ENCODE data around the gene CNGB1.
"Not testable (repeated sequence)": the region's sequence is repeated elsewhere in the genome, so short reads cannot be mapped to it uniquely, and the experiment has no call there.

The CNGB1 gene

GRCh38 chr16:57926041-57926440 lies 44.9 kb downstream of the CNGB1 start:
- no peak for DNase-seq (ENCODE audit: low read depth)

- no peak for DNase-seq (ENCODE audit: low read depth)
Measured at GRCh38 chr16:57925310-57925709, 45.6 kb downstream of the CNGB1 start.

GRCh38 chr16:57924514-57924913 lies 46.4 kb downstream of the CNGB1 start:
- DNase-seq (ENCODE audit: low read depth) = no peak

- DNase-seq (ENCODE audit: low read depth) = no peak
Measured at GRCh38 chr16:57923841-57924240, 47.1 kb downstream of the CNGB1 start.

GRCh38 chr16:57923418-57923817 lies 47.5 kb downstream of the CNGB1 start:
- DNase-seq (ENCODE audit: low read depth) = no peak

GRCh38 chr16:57920880-57921229 lies 50.1 kb downstream of the CNGB1 start:
- no peak for DNase-seq (ENCODE audit: low read depth)

- DNase-seq (ENCODE audit: low read depth) = no peak
Measured at GRCh38 chr16:57920215-57920879, 50.6 kb downstream of the CNGB1 start.

- no peak for DNase-seq (ENCODE audit: low read depth)
Measured at GRCh38 chr16:57918994-57919393, 51.9 kb downstream of the CNGB1 start.

- DNase-seq (ENCODE audit: low read depth) = no peak
Measured at GRCh38 chr16:57918444-57918843, 52.5 kb downstream of the CNGB1 start.

- DNase-seq (ENCODE audit: low read depth) = not testable (repeated sequence)
Measured at GRCh38 chr16:57917929-57918328, 53.0 kb downstream of the CNGB1 start.

- DNase-seq (ENCODE audit: low read depth) = not testable (repeated sequence)
Measured at GRCh38 chr16:57917489-57917888, 53.4 kb downstream of the CNGB1 start.

GRCh38 chr16:57916735-57917438 lies 54.0 kb downstream of the CNGB1 start:
- no peak for DNase-seq (ENCODE audit: low read depth)

GRCh38 chr16:57915811-57916488 lies 55.0 kb downstream of the CNGB1 start:
- no peak for DNase-seq (ENCODE audit: low read depth)

GRCh38 chr16:57915267-57915666 lies 55.7 kb downstream of the CNGB1 start:
- no peak for DNase-seq (ENCODE audit: low read depth)

GRCh38 chr16:57914244-57915173 lies 56.4 kb downstream of the CNGB1 start:
- no peak for DNase-seq (ENCODE audit: low read depth)

- DNase-seq (ENCODE audit: low read depth) = no peak
Measured at GRCh38 chr16:57912529-57913260, 58.2 kb downstream of the CNGB1 start.

- no peak for DNase-seq (ENCODE audit: low read depth)
Measured at GRCh38 chr16:57911743-57912142, 59.2 kb downstream of the CNGB1 start.

GRCh38 chr16:57910696-57911095 lies 60.2 kb downstream of the CNGB1 start:
- DNase-seq (ENCODE audit: low read depth) = no peak

- DNase-seq (ENCODE audit: low read depth) = no peak
Measured at GRCh38 chr16:57908409-57908987, 62.4 kb downstream of the CNGB1 start.

GRCh38 chr16:57906382-57907316 lies 64.3 kb downstream of the CNGB1 start:
- no peak for DNase-seq (ENCODE audit: low read depth)

Data from stromal cell of bone marrow (primary cell).